OCI-LY3 (cell line): ENCODE measurements around the gene MYRF.

Experiments used
- CTCF ChIP-seq: fragments of 200-600, 300-600 bp; sonication (generic); IDR thresholded peaks from 2 replicates; pipeline ENCODE4 v1.5.1; 2014; ENCODE audit warnings: antibody characterized with exemption, low read length, low read depth
- EZH2phosphoT487 ChIP-seq: fragments of 200-600 bp; shearing (Covaris generic); IDR thresholded peaks from 2 replicates; pipeline ENCODE4 v1.6.1; 2018; ENCODE audit warnings: antibody characterized with exemption, mixed run types, low read depth

DNA sequence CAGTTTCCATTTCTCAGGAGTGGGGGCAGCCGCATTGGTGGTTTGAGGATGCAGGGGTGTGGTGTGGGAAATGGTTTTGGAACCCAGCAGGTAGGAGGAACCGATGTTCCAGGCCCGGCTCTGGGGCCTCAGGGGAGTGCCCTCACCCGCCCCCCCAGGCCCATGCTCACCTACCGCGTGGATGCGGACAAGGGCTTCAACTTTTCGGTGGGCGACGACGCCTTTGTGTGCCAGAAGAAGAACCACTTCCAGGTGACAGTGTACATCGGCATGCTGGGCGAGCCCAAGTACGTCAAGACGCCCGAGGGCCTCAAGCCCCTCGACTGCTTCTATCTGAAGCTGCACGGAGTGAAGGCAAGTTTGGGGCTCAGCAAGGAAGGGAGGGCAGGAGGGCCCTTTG is 21.4 kb downstream of the MYRF start:
- TF ChIP-seq CTCF (no peak), EZH2phosphoT487 (no peak)
